Panc1 (cell line): ENCODE results near the gene JADE3. TPM values are rescaled to one million over a fixed set of nuclear protein-coding genes. Genes with fewer than 3 reads are reported as not detected.
A peak's percentile ranks its signal among the peaks of the same experiment; 100 is the strongest.

ENCODE experiments used
- ATAC-seq: fragments of 200-7000 bp; cut with Tn5 transposase; 2 replicates; pipeline ENCODE4 v1.9.1; 2020; ENCODE audit warnings: mild to moderate bottlenecking, moderate library complexity
- Bru-seq: library from RNA; stranded (reverse); fragments of 400-500 nt; gene quantifications from one replicate; lab custom pipeline; 2021; lab: Mats Ljungman, UMichigan
- BruChase-seq, 2 experiments: library from RNA; stranded (reverse); fragments of 400-500 nt; gene quantifications; one replicate each; lab custom pipeline; 2021; lab: Mats Ljungman, UMichigan
- BruUV-seq: library from RNA; stranded (reverse); fragments of 400-500 nt; replicated peaks from 2 replicates; lab custom pipeline; 2021; lab: Mats Ljungman, UMichigan
- CTCF ChIA-PET: fragments of 300-600 bp; sonication (Branson Sonifier 250); formaldehyde crosslinking; loops from one replicate; lab custom pipeline; 2022; ENCODE audit warnings: antibody characterized with exemption; lab: Charles Lee
- POLR2A ChIA-PET: fragments of 300-600 bp; sonication (Branson Sonifier 250); formaldehyde crosslinking; loops from one replicate; lab custom pipeline; 2022; ENCODE audit warnings: antibody characterized with exemption; lab: Charles Lee
- DNase-seq: peaks from one replicate; pipeline ENCODE4 v3.0.0-alpha.2; 2010; ENCODE audit warnings: low read depth, low spot score
- H3K27ac ChIP-seq: 2 replicates; pipeline ENCODE4 v1.5.1; 2011; ENCODE audit warnings: mild to moderate bottlenecking, low read length, inconsistent platforms
- H3K27me3 ChIP-seq: fragments of 200-500 bp; sonication (Bioruptor generic); 2 replicates; pipeline ENCODE4 v1.6.0; 2014; ENCODE audit warnings: low read length, inconsistent platforms; ENCODE audit not compliant: control insufficient read depth, insufficient read depth
- H3K36me3 ChIP-seq: fragments of 200-500 bp; sonication (Bioruptor generic); 2 replicates; pipeline ENCODE4 v1.5.1; 2014; ENCODE audit warnings: inconsistent platforms, mild to moderate bottlenecking, low read length, moderate library complexity; ENCODE audit not compliant: control insufficient read depth, insufficient read depth
- H3K4me1 ChIP-seq: 2 replicates; pipeline ENCODE4 v1.5.1; 2011; ENCODE audit warnings: inconsistent platforms, mild to moderate bottlenecking, low read length, moderate library complexity; ENCODE audit not compliant: control insufficient read depth, insufficient read depth
- H3K4me3 ChIP-seq, 2 experiments: 2 replicates each; pipeline ENCODE4 v1.5.1; 2011 to 2012; ENCODE audit warnings: low read depth in 2 of 2, low read length in 2 of 2, mild to moderate bottlenecking in 2 of 2, inconsistent platforms in 1 of 2, moderate library complexity in 1 of 2
- H3K9me3 ChIP-seq: fragments of 200-500 bp; sonication (Bioruptor generic); 2 replicates; pipeline ENCODE4 v1.5.1; 2014; ENCODE audit warnings: low read depth, mild to moderate bottlenecking, inconsistent platforms, low read length, moderate library complexity; ENCODE audit not compliant: control insufficient read depth, insufficient read depth
- POLR2AphosphoS5 ChIP-seq: IDR thresholded peaks from 2 replicates; pipeline ENCODE4 v1.6.1; 2012; ENCODE audit warnings: mild to moderate bottlenecking, low read depth, low read length, moderate library complexity
- SIN3A ChIP-seq: IDR thresholded peaks from 2 replicates; pipeline ENCODE4 v1.6.1; 2012; ENCODE audit warnings: low read depth, mild to moderate bottlenecking, low read length, moderate library complexity, borderline replicate concordance; ENCODE audit not compliant: insufficient read depth
- TCF7L2 ChIP-seq: IDR thresholded peaks from 2 replicates; pipeline ENCODE4 v1.6.1; 2011; ENCODE audit warnings: mild to moderate bottlenecking, low read depth, low read length, inconsistent platforms
- in situ Hi-C: cut with HindIII; loops from 2 replicates; pipeline ENCODE4 v1.10.0; 2016; ENCODE audit warnings: low sequenced_read_pairs, low pct_unique_long_range_greater_than_20kb
- intact Hi-C: fragments of 100-400 bp; cut with micrococcal nuclease; formaldehyde crosslinking; loops from one replicate; pipeline ENCODE4 v1.10.0; 2022; ENCODE audit not compliant: unreplicated experiment
- long read RNA-seq: library from polyadenylated mRNA; unstranded; transcript quantifications from one replicate; pipeline ENCODE4 v2.0.0, GENCODE V29; 2021; ENCODE audit not compliant: unreplicated experiment
- polyA plus RNA-seq: library from polyadenylated mRNA; unstranded; fragments of >200 nt; gene quantifications from one replicate; pipeline ENCODE4 v1.2.1, GENCODE V29; 2012; ENCODE audit warnings: missing spikeins; ENCODE audit not compliant: insufficient read length
- total RNA-seq: library from RNA; stranded (reverse); gene quantifications from one replicate; pipeline ENCODE4 v1.2.1, GENCODE V29; 2021; ENCODE audit not compliant: unreplicated experiment
- TF ChIP-seq, protein P1 (sequence below), 2 experiments: IDR thresholded peaks; 2 replicates each; pipeline ENCODE4 v1.6.1; 2011 to 2012; ENCODE audit warnings: low read depth in 2 of 2, control low read depth in 1 of 2, low read length in 1 of 2, mild to moderate bottlenecking in 1 of 2, moderate library complexity in 1 of 2; ENCODE audit not compliant: insufficient read depth in 1 of 2
- TF ChIP-seq, protein P2 (sequence below): fragments of 450-650 bp; IDR thresholded peaks from 2 replicates; pipeline ENCODE4 v1.5.1; 2017; ENCODE audit warnings: mild to moderate bottlenecking

JADE3 gene
- 22.2 TPM for total RNA-seq
- 7.5 TPM for polyA plus RNA-seq
- percentile 72 among the genes with signal in this experiment for Bru-seq, nascent RNA
- percentile 66 among the genes with signal in this experiment for BruChase-seq, experiment 1, labeled RNA remaining after a 2-hour chase
- percentile 69 among the genes with signal in this experiment for BruChase-seq, experiment 2, labeled RNA remaining after a 6-hour chase
- long read RNA-seq, full-length matches to known transcripts, result 20 of 47 reads
- long read RNA-seq, partial matches to known transcripts, result 27 of 47 reads
- long read RNA-seq, other reads (novel, unspliced or antisense), result 0 of 47 reads

DNA sequence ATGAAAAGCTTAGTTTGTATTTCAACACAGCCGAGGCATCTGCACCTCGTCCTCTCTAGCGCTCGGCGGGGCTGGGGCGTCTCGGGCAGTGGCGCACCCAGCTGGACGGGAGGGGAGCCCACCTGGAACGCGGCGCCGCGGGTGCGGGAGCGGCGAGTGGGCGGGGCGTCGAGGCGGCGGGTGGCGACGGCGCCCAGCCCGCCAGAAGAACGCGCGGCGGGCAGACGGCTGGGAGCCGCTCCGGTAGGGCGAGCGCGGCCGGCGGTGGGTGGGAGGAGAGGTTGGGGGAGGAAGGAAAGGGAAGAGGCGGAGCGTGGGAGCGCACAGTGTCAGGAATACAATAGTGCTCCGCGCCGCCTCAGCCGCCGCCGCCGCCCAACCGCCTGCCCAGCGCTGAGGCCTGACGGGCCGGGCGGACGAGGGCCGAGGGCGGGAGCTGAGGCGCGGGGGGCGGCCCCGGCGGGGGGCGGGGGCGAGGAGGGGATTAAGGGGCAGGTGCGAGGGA, at the start of gene JADE3:
JADE3 (plus strand) TSS at position 324 of the 505 bp plus-strand sequence. CDS start 72,474 bp downstream, outside the sequence.
- Histone ChIP-seq H3K4me3 (peak within 1 kb of the TSS; percentile 68 to 73), H3K27me3 (no peaks in the 10 kb centered on the region), H3K36me3 (no peaks in the 10 kb centered on the region), H3K9me3 (no peaks in the 10 kb centered on the region), H3K4me1 (peaks cover 13% of the 10 kb centered on the region), H3K27ac (peak within 1 kb of the TSS; percentile 83)
- in situ Hi-C loops (no loop called here), intact Hi-C loops (no loop called here)
- ATAC-seq, result peak; percentile 96
- BruUV-seq, result no TSS peak
- CTCF ChIA-PET, result no interaction called here
- peak; percentile 2 for DNase-seq
- POLR2A ChIA-PET, result no interaction called here
- TF ChIP-seq TCF7L2, result no peak
- no peak for TF ChIP-seq SIN3A
- TF ChIP-seq, protein P1, sequence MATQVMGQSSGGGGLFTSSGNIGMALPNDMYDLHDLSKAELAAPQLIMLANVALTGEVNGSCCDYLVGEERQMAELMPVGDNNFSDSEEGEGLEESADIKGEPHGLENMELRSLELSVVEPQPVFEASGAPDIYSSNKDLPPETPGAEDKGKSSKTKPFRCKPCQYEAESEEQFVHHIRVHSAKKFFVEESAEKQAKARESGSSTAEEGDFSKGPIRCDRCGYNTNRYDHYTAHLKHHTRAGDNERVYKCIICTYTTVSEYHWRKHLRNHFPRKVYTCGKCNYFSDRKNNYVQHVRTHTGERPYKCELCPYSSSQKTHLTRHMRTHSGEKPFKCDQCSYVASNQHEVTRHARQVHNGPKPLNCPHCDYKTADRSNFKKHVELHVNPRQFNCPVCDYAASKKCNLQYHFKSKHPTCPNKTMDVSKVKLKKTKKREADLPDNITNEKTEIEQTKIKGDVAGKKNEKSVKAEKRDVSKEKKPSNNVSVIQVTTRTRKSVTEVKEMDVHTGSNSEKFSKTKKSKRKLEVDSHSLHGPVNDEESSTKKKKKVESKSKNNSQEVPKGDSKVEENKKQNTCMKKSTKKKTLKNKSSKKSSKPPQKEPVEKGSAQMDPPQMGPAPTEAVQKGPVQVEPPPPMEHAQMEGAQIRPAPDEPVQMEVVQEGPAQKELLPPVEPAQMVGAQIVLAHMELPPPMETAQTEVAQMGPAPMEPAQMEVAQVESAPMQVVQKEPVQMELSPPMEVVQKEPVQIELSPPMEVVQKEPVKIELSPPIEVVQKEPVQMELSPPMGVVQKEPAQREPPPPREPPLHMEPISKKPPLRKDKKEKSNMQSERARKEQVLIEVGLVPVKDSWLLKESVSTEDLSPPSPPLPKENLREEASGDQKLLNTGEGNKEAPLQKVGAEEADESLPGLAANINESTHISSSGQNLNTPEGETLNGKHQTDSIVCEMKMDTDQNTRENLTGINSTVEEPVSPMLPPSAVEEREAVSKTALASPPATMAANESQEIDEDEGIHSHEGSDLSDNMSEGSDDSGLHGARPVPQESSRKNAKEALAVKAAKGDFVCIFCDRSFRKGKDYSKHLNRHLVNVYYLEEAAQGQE (IDR thresholded peaks at IDR 0.05; ENCODE audit: insufficient read depth in 1 of 2, low read depth in 2 of 2, low read length in 1 of 2), result no peak
- TF ChIP-seq, protein P2, sequence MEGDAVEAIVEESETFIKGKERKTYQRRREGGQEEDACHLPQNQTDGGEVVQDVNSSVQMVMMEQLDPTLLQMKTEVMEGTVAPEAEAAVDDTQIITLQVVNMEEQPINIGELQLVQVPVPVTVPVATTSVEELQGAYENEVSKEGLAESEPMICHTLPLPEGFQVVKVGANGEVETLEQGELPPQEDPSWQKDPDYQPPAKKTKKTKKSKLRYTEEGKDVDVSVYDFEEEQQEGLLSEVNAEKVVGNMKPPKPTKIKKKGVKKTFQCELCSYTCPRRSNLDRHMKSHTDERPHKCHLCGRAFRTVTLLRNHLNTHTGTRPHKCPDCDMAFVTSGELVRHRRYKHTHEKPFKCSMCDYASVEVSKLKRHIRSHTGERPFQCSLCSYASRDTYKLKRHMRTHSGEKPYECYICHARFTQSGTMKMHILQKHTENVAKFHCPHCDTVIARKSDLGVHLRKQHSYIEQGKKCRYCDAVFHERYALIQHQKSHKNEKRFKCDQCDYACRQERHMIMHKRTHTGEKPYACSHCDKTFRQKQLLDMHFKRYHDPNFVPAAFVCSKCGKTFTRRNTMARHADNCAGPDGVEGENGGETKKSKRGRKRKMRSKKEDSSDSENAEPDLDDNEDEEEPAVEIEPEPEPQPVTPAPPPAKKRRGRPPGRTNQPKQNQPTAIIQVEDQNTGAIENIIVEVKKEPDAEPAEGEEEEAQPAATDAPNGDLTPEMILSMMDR, result no peak
- no peak for TF ChIP-seq POLR2AphosphoS5

DNA sequence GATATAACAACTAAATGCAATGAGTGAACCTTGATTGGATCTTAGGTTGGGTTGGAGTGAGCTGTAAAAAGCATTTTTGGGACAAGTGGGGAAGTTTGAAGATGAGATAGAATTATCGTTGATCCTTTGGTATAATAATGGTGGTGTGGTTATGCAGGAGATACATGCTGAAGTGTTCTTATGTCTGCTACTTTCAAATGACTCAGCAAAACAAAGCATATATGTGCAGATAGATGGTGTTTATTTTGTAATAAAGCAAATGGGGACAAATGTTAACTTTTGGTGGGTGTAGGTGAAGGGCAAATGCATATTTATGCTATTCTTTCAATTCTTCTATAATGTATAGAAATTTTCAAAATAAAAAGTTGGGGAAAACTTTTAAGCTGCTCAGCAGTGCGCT, 49.1 kb upstream of the JADE3 start:
- no peak for DNase-seq
- TF ChIP-seq SIN3A, result no peak
- TF ChIP-seq, protein P2, result no peak
- Histone ChIP-seq H3K4me1 (no peaks in the 10 kb centered on the region), H3K9me3 (no peaks in the 10 kb centered on the region), H3K27ac (no peak overlapping the region), H3K36me3 (0 out of 2 replicates have a peak, but pooled peaks cover 2% of the 10 kb centered on the region), H3K27me3 (no peaks in the 10 kb centered on the region), H3K4me3 (no peak overlapping the region)
- ChIA-PET POLR2A (no interaction called here), CTCF (no interaction called here)
- no TSS peak for BruUV-seq
- ATAC-seq, result no peak
- in situ Hi-C loops, result no loop called here
- intact Hi-C loops, result no loop called here
